ENCODE results near the gene ROBO2.

DNA sequence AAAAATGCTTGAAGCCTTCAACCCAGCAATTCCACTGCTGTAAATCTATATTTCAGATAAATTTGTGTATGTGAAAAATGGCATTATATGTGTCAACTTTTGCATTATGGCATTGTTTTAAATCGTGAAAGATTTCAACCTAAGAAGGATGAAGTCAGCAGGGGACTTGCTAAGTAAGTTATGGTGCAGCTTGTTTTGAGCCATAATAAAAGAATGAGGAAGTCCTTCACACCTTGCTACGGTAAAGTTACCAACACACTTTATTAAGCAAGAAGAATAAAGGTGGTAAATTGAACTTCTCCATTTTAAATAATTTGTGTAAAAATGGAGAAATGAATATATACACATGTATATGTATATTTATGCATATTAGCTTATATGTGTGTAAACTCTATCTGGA lies 371.4 kb downstream of the ROBO2 start:
- TF ChIP-seq, protein P1, sequence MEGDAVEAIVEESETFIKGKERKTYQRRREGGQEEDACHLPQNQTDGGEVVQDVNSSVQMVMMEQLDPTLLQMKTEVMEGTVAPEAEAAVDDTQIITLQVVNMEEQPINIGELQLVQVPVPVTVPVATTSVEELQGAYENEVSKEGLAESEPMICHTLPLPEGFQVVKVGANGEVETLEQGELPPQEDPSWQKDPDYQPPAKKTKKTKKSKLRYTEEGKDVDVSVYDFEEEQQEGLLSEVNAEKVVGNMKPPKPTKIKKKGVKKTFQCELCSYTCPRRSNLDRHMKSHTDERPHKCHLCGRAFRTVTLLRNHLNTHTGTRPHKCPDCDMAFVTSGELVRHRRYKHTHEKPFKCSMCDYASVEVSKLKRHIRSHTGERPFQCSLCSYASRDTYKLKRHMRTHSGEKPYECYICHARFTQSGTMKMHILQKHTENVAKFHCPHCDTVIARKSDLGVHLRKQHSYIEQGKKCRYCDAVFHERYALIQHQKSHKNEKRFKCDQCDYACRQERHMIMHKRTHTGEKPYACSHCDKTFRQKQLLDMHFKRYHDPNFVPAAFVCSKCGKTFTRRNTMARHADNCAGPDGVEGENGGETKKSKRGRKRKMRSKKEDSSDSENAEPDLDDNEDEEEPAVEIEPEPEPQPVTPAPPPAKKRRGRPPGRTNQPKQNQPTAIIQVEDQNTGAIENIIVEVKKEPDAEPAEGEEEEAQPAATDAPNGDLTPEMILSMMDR (IDR thresholded peaks at IDR 0.05): no peak
- TF ChIP-seq POLR2A (IDR thresholded peaks at IDR 0.05): no peak
